ENCODE data around the gene ABLIM1. TPM values are rescaled to one million over a fixed set of nuclear protein-coding genes. Genes with fewer than 3 reads are reported as not detected.

The ABLIM1 gene
- total and polyA plus RNA-seq, 2 of the 13 experiments (the other 11 are each of a cell fraction or from before 2014, with no cell fraction given) = 59.4 to 92.7 TPM

DNA sequence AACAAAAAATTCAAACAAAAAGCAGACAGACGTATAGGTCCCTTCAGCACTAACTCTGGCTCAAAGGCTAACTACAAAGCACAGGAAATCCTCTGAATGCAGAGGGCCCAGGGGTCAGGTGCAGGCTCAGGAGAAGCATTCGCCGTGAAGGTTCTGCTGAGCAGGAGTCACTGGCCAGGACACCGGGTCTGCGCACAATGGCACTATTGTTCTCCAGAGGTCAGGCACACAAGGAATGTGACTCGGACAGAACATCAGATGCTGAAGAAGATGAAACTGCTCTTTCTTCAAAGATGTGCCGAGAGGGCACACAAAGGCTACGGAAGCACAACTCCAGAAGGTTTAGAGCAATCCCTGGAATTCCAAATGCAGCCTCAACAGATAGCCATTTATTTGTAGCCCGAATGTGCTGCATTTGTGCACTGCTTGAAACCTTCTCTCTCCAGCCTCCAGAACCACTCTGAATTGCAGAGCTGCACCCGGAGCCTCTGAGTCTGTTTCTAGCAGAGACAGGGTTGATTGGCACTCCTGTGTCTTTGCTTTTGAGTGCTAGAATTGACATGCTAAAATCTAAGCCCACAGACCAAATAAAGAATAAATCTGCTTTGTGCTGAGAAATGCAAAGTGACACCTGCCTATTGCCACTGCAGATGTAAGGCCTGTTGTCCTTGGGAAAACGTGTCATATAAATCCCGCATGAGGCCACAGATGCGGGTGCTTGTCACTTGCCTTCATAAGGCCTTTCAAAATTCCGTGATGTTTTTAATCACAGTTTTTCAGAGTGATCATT, 168.4 kb downstream of the ABLIM1 start (continued):
- TF ChIP-seq, protein P1, sequence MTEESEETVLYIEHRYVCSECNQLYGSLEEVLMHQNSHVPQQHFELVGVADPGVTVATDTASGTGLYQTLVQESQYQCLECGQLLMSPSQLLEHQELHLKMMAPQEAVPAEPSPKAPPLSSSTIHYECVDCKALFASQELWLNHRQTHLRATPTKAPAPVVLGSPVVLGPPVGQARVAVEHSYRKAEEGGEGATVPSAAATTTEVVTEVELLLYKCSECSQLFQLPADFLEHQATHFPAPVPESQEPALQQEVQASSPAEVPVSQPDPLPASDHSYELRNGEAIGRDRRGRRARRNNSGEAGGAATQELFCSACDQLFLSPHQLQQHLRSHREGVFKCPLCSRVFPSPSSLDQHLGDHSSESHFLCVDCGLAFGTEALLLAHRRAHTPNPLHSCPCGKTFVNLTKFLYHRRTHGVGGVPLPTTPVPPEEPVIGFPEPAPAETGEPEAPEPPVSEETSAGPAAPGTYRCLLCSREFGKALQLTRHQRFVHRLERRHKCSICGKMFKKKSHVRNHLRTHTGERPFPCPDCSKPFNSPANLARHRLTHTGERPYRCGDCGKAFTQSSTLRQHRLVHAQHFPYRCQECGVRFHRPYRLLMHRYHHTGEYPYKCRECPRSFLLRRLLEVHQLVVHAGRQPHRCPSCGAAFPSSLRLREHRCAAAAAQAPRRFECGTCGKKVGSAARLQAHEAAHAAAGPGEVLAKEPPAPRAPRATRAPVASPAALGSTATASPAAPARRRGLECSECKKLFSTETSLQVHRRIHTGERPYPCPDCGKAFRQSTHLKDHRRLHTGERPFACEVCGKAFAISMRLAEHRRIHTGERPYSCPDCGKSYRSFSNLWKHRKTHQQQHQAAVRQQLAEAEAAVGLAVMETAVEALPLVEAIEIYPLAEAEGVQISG (CRISPR knock-in tag; IDR thresholded peaks at IDR 0.05) = peak; percentile 47
- TF ChIP-seq MED13 (CRISPR knock-in tag; IDR thresholded peaks at IDR 0.05) = no peak
- peak; percentile 13; the same call in 1 of the 2 replicates for TF ChIP-seq ZNF567 (CRISPR knock-in tag; IDR thresholded peaks at IDR 0.05; ENCODE audit: borderline replicate concordance)
- peak; percentile 96 for TF ChIP-seq RCOR2 (CRISPR knock-in tag; IDR thresholded peaks at IDR 0.05)
- TF ChIP-seq, protein P2, sequence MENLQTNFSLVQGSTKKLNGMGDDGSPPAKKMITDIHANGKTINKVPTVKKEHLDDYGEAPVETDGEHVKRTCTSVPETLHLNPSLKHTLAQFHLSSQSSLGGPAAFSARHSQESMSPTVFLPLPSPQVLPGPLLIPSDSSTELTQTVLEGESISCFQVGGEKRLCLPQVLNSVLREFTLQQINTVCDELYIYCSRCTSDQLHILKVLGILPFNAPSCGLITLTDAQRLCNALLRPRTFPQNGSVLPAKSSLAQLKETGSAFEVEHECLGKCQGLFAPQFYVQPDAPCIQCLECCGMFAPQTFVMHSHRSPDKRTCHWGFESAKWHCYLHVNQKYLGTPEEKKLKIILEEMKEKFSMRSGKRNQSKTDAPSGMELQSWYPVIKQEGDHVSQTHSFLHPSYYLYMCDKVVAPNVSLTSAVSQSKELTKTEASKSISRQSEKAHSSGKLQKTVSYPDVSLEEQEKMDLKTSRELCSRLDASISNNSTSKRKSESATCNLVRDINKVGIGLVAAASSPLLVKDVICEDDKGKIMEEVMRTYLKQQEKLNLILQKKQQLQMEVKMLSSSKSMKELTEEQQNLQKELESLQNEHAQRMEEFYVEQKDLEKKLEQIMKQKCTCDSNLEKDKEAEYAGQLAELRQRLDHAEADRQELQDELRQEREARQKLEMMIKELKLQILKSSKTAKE (CRISPR knock-in tag; IDR thresholded peaks at IDR 0.05; ENCODE audit: borderline replicate concordance) = peak; percentile 97
- TF ChIP-seq ZNF501 (CRISPR knock-in tag; IDR thresholded peaks at IDR 0.05) = peak; percentile 68
- TF ChIP-seq NCOR1 (IDR thresholded peaks at IDR 0.05; ENCODE audit: borderline replicate concordance, low read length) = peak; percentile 92
- peak; percentile 93 for TF ChIP-seq HDAC1 (CRISPR knock-in tag; IDR thresholded peaks at IDR 0.05)
- TF ChIP-seq, protein P3, sequence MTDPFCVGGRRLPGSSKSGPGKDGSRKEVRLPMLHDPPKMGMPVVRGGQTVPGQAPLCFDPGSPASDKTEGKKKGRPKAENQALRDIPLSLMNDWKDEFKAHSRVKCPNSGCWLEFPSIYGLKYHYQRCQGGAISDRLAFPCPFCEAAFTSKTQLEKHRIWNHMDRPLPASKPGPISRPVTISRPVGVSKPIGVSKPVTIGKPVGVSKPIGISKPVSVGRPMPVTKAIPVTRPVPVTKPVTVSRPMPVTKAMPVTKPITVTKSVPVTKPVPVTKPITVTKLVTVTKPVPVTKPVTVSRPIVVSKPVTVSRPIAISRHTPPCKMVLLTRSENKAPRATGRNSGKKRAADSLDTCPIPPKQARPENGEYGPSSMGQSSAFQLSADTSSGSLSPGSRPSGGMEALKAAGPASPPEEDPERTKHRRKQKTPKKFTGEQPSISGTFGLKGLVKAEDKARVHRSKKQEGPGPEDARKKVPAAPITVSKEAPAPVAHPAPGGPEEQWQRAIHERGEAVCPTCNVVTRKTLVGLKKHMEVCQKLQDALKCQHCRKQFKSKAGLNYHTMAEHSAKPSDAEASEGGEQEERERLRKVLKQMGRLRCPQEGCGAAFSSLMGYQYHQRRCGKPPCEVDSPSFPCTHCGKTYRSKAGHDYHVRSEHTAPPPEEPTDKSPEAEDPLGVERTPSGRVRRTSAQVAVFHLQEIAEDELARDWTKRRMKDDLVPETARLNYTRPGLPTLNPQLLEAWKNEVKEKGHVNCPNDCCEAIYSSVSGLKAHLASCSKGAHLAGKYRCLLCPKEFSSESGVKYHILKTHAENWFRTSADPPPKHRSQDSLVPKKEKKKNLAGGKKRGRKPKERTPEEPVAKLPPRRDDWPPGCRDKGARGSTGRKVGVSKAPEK (CRISPR knock-in tag; IDR thresholded peaks at IDR 0.05; ENCODE audit: borderline replicate concordance) = no peak
- TF ChIP-seq RFXAP (CRISPR knock-in tag; IDR thresholded peaks at IDR 0.05; ENCODE audit: borderline replicate concordance) = no peak
- peak; percentile 90 for TF ChIP-seq HNF4G (IDR thresholded peaks at IDR 0.05; ENCODE audit: borderline replicate concordance, low read depth, low read length)
- TF ChIP-seq HNF4G (CRISPR knock-in tag; IDR thresholded peaks at IDR 0.05; ENCODE audit: borderline replicate concordance, low read depth) = peak; percentile 75; the same call in 1 of the 2 replicates
- TF ChIP-seq, protein P4, sequence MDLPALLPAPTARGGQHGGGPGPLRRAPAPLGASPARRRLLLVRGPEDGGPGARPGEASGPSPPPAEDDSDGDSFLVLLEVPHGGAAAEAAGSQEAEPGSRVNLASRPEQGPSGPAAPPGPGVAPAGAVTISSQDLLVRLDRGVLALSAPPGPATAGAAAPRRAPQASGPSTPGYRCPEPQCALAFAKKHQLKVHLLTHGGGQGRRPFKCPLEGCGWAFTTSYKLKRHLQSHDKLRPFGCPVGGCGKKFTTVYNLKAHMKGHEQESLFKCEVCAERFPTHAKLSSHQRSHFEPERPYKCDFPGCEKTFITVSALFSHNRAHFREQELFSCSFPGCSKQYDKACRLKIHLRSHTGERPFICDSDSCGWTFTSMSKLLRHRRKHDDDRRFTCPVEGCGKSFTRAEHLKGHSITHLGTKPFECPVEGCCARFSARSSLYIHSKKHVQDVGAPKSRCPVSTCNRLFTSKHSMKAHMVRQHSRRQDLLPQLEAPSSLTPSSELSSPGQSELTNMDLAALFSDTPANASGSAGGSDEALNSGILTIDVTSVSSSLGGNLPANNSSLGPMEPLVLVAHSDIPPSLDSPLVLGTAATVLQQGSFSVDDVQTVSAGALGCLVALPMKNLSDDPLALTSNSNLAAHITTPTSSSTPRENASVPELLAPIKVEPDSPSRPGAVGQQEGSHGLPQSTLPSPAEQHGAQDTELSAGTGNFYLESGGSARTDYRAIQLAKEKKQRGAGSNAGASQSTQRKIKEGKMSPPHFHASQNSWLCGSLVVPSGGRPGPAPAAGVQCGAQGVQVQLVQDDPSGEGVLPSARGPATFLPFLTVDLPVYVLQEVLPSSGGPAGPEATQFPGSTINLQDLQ (CRISPR knock-in tag; IDR thresholded peaks at IDR 0.05) = 0 out of 2 replicates have a peak, but pooled peaks have one; percentile 24
- peak; percentile 89 for TF ChIP-seq ARNTL (CRISPR knock-in tag; IDR thresholded peaks at IDR 0.05)
- no peak for TF ChIP-seq ZNF451 (CRISPR knock-in tag; IDR thresholded peaks at IDR 0.05)
- no peak for TF ChIP-seq HMGA1 (CRISPR knock-in tag; conservative IDR thresholded peaks at IDR 0.05)

Data from HepG2 (cell line).